GM12878 (cell line): ENCODE data around the gene EVI5L. TPM values are rescaled to one million over a fixed set of nuclear protein-coding genes. Genes with fewer than 3 reads are reported as not detected.
A peak's percentile ranks its signal among the peaks of the same experiment; 100 is the strongest.

Experiments
- CTCF ChIP-seq, 3 experiments: IDR thresholded peaks in 2 of 3; conservative IDR thresholded peaks in 1 of 3; 2 replicates each; pipeline ENCODE4 v1.5.1; 2011; ENCODE audit warnings: low read depth in 3 of 3, low read length in 3 of 3, mild to moderate bottlenecking in 3 of 3, control low read depth in 2 of 3, moderate library complexity in 2 of 3, inconsistent platforms in 1 of 3, mixed read lengths in 1 of 3; ENCODE audit not compliant: control insufficient read depth in 2 of 3, insufficient read depth in 1 of 3; ENCODE audit errors: extremely low read depth in 1 of 3
- DPF2 ChIP-seq: fragments of 450-650 bp; IDR thresholded peaks from 2 replicates; pipeline ENCODE4 v1.6.1; 2017; ENCODE audit warnings: mild to moderate bottlenecking
- NKRF ChIP-seq: fragments of 450-650 bp; conservative IDR thresholded peaks from 2 replicates; pipeline ENCODE4 v1.6.1; 2017; ENCODE audit warnings: mild to moderate bottlenecking, moderate library complexity
- NR2F1 ChIP-seq: fragments of 450-650 bp; conservative IDR thresholded peaks from 2 replicates; pipeline ENCODE4 v1.6.1; 2017; ENCODE audit warnings: mild to moderate bottlenecking
- RUNX3 ChIP-seq: IDR thresholded peaks from 2 replicates; pipeline ENCODE4 v1.6.1; 2012; ENCODE audit warnings: low read length, inconsistent platforms
- SREBF2 ChIP-seq: IDR thresholded peaks from 2 replicates; pipeline ENCODE4 v1.6.1; 2012; ENCODE audit warnings: mild to moderate bottlenecking, low read length
- SRF ChIP-seq, 2 experiments: IDR thresholded peaks; 2 replicates each; pipeline ENCODE4 v1.6.1; 2011; ENCODE audit warnings: low read depth in 2 of 2, low read length in 2 of 2, mild to moderate bottlenecking in 1 of 2, moderate library complexity in 1 of 2
- STAT3 ChIP-seq: IDR thresholded peaks from 2 replicates; pipeline ENCODE4 v1.6.1; 2011; ENCODE audit warnings: low read depth, low read length, improper control_type of control experiment
- TAF1 ChIP-seq: IDR thresholded peaks from 2 replicates; pipeline ENCODE4 v1.6.1; 2011; ENCODE audit warnings: mild to moderate bottlenecking, low read depth, low read length, borderline replicate concordance
- ZNF687 ChIP-seq: fragments of 450-650 bp; IDR thresholded peaks from 2 replicates; pipeline ENCODE4 v1.6.1; 2017; ENCODE audit warnings: mild to moderate bottlenecking, moderate library complexity
- polyA plus RNA-seq, 11 experiments: library from polyadenylated mRNA; depleted of rRNA in 4 of 11; unstranded in 6 of 11; stranded (reverse) in 5 of 11; fragments of >200 nt; fragmentation: Nextera tagmentation in 4 of 11; fragmentation: Illumina TruSeq in 1 of 11; extraction: Ambion mirVana in 4 of 11; extraction: Trizol in 1 of 11; gene quantifications; 1 replicate in 1 of 11; 2 replicates in 10 of 11; pipeline versions ENCODE4 v1.2.1 to v1.2.3, GENCODE V29; 2011 to 2016; ENCODE audit warnings: inconsistent platforms in 2 of 11, missing spikeins in 2 of 11, low read depth in 1 of 11
- total RNA-seq, 4 experiments: library from RNA; depleted of rRNA in 3 of 4; stranded (reverse); fragments of >200 nt in 3 of 4; fragmentation: Illumina TruSeq in 1 of 4; extraction: Trizol in 1 of 4; gene quantifications; 2 replicates each; pipeline versions ENCODE4 v1.2.1 to v1.2.3, GENCODE V29; 2013 to 2021
- TF ChIP-seq, protein P1 (sequence below): fragments of 450-650 bp; formaldehyde crosslinking; IDR thresholded peaks from 2 replicates; pipeline ENCODE4 v1.5.0; 2022; ENCODE audit warnings: mild to moderate bottlenecking, missing genetic modification characterization
- TF ChIP-seq, protein P2 (sequence below): fragments of 450-650 bp; IDR thresholded peaks from 2 replicates; pipeline ENCODE4 v1.6.1; 2017; ENCODE audit warnings: mild to moderate bottlenecking, low read depth, inconsistent platforms; ENCODE audit not compliant: poor library complexity, severe bottlenecking
- TF ChIP-seq, protein P3 (sequence below): IDR thresholded peaks from 2 replicates; pipeline ENCODE4 v1.6.1; 2012; ENCODE audit warnings: low read length, inconsistent platforms

Gene EVI5L
- total and polyA plus RNA-seq, 10 of the 15 experiments (the other 5 are each of a cell fraction or from before 2014, with no cell fraction given): 0.23 to 13.8 (median 5.0) TPM

GRCh38 chr19:7868671-7869452, 38.8 kb downstream of the EVI5L start (continued):
- TF ChIP-seq, protein P1, sequence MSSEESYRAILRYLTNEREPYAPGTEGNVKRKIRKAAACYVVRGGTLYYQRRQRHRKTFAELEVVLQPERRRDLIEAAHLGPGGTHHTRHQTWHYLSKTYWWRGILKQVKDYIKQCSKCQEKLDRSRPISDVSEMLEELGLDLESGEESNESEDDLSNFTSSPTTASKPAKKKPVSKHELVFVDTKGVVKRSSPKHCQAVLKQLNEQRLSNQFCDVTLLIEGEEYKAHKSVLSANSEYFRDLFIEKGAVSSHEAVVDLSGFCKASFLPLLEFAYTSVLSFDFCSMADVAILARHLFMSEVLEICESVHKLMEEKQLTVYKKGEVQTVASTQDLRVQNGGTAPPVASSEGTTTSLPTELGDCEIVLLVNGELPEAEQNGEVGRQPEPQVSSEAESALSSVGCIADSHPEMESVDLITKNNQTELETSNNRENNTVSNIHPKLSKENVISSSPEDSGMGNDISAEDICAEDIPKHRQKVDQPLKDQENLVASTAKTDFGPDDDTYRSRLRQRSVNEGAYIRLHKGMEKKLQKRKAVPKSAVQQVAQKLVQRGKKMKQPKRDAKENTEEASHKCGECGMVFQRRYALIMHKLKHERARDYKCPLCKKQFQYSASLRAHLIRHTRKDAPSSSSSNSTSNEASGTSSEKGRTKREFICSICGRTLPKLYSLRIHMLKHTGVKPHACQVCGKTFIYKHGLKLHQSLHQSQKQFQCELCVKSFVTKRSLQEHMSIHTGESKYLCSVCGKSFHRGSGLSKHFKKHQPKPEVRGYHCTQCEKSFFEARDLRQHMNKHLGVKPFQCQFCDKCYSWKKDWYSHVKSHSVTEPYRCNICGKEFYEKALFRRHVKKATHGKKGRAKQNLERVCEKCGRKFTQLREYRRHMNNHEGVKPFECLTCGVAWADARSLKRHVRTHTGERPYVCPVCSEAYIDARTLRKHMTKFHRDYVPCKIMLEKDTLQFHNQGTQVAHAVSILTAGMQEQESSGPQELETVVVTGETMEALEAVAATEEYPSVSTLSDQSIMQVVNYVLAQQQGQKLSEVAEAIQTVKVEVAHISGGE (CRISPR knock-in tag): no peak
- TF ChIP-seq ZNF687: peak; percentile 82
- TF ChIP-seq, protein P2, sequence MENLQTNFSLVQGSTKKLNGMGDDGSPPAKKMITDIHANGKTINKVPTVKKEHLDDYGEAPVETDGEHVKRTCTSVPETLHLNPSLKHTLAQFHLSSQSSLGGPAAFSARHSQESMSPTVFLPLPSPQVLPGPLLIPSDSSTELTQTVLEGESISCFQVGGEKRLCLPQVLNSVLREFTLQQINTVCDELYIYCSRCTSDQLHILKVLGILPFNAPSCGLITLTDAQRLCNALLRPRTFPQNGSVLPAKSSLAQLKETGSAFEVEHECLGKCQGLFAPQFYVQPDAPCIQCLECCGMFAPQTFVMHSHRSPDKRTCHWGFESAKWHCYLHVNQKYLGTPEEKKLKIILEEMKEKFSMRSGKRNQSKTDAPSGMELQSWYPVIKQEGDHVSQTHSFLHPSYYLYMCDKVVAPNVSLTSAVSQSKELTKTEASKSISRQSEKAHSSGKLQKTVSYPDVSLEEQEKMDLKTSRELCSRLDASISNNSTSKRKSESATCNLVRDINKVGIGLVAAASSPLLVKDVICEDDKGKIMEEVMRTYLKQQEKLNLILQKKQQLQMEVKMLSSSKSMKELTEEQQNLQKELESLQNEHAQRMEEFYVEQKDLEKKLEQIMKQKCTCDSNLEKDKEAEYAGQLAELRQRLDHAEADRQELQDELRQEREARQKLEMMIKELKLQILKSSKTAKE: no peak
- peak; percentile 67 for TF ChIP-seq NKRF
- TF ChIP-seq CTCF (IDR thresholded peaks at IDR 0.05 in 2 of 3, conservative IDR thresholded peaks at IDR 0.05 in 1 of 3; ENCODE audit: control insufficient read depth in 2 of 3, extremely low read depth in 1 of 3, insufficient read depth in 1 of 3, low read depth in 3 of 3, low read length in 3 of 3): peak; percentile 60 to 73 (median 71); a peak in 5 of 6 replicates
- no peak for TF ChIP-seq SRF (IDR thresholded peaks at IDR 0.05; ENCODE audit: low read depth in 2 of 2, low read length in 2 of 2)
- TF ChIP-seq STAT3: no peak
- TF ChIP-seq, protein P3, sequence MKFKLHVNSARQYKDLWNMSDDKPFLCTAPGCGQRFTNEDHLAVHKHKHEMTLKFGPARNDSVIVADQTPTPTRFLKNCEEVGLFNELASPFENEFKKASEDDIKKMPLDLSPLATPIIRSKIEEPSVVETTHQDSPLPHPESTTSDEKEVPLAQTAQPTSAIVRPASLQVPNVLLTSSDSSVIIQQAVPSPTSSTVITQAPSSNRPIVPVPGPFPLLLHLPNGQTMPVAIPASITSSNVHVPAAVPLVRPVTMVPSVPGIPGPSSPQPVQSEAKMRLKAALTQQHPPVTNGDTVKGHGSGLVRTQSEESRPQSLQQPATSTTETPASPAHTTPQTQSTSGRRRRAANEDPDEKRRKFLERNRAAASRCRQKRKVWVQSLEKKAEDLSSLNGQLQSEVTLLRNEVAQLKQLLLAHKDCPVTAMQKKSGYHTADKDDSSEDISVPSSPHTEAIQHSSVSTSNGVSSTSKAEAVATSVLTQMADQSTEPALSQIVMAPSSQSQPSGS: no peak
- no peak for TF ChIP-seq TAF1
- TF ChIP-seq DPF2: peak; percentile 85
- TF ChIP-seq SREBF2: no peak
- TF ChIP-seq RUNX3: peak; percentile 36; the same call in 1 of the 2 replicates
- TF ChIP-seq NR2F1: peak; percentile 61; the same call in 1 of the 2 replicates
